ENCODE results near the gene GLB1L2.
A peak's percentile ranks its signal among the peaks of the same experiment; 100 is the strongest.

Gene GLB1L2

GRCh38 chr11:134358856-134359490 is 27.2 kb downstream of the GLB1L2 start:
- H3K27me3 ChIP-seq (ENCODE audit: insufficient read depth, poor library complexity, severe bottlenecking): peaks cover 3% of the 10 kb centered on the region
- DNase-seq (ENCODE audit: low read depth in 1 of 2, low spot score in 1 of 2): no peak
- no peak overlapping the region for H3K4me3 ChIP-seq (replicated peaks; ENCODE audit: insufficient read depth, low read length)
- no peak overlapping the region for H3K27ac ChIP-seq (replicated peaks)
- no peak for TF ChIP-seq SPI1 (IDR thresholded peaks at IDR 0.05; ENCODE audit: borderline replicate concordance, low read depth)
- TF ChIP-seq CTCF (IDR thresholded peaks at IDR 0.05; ENCODE audit: insufficient read depth, low read length): no peak
- no peak for TF ChIP-seq GABPA (IDR thresholded peaks at IDR 0.05; ENCODE audit: low read depth)

GRCh38 chr11:134359646-134360045 is 27.9 kb downstream of the GLB1L2 start:
- TF ChIP-seq REST (IDR thresholded peaks at IDR 0.05; ENCODE audit: insufficient replicate concordance, low read depth): no peak
- TF ChIP-seq SPI1 (IDR thresholded peaks at IDR 0.05; ENCODE audit: borderline replicate concordance, low read depth): no peak
- TF ChIP-seq POLR2AphosphoS5 (IDR thresholded peaks at IDR 0.05; ENCODE audit: low read depth): no peak
- TF ChIP-seq CTCF (IDR thresholded peaks at IDR 0.05; ENCODE audit: insufficient read depth, low read length): no peak
- no peak for TF ChIP-seq GABPA (IDR thresholded peaks at IDR 0.05; ENCODE audit: low read depth)
- no peak for DNase-seq (ENCODE audit: low read depth in 1 of 2, low spot score in 1 of 2)
- peaks cover 3% of the 10 kb centered on the region for H3K27me3 ChIP-seq (ENCODE audit: insufficient read depth, poor library complexity, severe bottlenecking)
- H3K4me3 ChIP-seq (replicated peaks; ENCODE audit: insufficient read depth, low read length): no peak overlapping the region
- no peak overlapping the region for H3K27ac ChIP-seq (replicated peaks)

GRCh38 chr11:134360050-134360835 is 28.5 kb downstream of the GLB1L2 start:
- DNase-seq (ENCODE audit: low read depth in 1 of 2, low spot score in 1 of 2): peak; percentile 28 to 74
- no peak overlapping the region for H3K4me3 ChIP-seq (replicated peaks; ENCODE audit: insufficient read depth, low read length)
- TF ChIP-seq CTCF (IDR thresholded peaks at IDR 0.05; ENCODE audit: insufficient read depth, low read length) (peak; percentile 86), REST (IDR thresholded peaks at IDR 0.05; ENCODE audit: insufficient replicate concordance, low read depth) (no peak)
- no peak overlapping the region for H3K27ac ChIP-seq (replicated peaks)
- H3K27me3 ChIP-seq (ENCODE audit: insufficient read depth, poor library complexity, severe bottlenecking): peaks cover 3% of the 10 kb centered on the region
